ELR (cell line): ENCODE data around the gene HSD11B2.

Source experiments
- DNase-seq: peaks from one replicate; pipeline ENCODE4 v3.0.0-alpha.2; 2015; ENCODE audit warnings: low read depth

The HSD11B2 gene

DNA sequence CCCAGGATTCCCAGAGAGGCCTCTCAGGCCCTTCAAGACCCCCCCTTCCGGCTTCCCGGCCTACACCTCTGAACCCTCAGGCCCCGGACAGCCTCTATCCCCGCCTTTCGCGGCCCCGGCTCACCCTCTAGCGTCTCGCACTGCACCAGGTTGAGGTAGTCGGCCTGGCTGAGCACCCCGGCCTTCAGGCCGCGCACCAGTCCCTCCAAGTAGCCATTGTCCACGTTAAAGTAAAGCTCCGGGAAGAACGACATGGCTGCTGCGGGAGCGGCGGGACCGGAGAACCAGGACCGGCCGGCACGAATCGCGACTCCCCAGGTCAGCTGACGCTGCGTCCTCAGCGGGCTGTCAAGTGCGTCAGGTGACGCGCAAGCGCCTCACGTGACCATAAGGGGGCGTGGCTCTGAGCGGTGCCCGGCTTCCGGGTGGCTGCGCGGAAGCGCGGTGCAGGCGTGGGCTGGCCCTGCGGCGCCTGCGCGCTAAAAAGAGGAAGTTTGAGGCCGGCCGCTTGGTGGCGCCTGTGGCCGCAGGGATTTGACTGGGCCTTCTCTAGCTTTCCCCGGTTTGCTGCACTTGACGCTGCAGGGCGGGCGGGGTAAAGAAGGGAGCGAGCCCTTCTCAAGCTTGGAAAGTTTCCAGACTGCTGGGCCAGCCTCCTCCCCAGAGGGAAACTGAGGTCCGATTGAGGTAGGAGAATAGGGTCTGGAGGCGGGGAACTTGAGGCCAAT lies 50.1 kb downstream of the HSD11B2 start, which contains the start of gene ATP6V0D1:
TSS of gene ATP6V0D1 (minus strand) at position 325 of the 728 bp plus-strand sequence. CDS start at position 254, 71 bp downstream.
- DNase-seq, result peak; percentile 98

GRCh38 chr16:67481561-67482232 lies 50.8 kb downstream of the HSD11B2 start:
- peak; percentile 46 for DNase-seq

- DNase-seq, result no peak
Observed at GRCh38 chr16:67482233-67482924, 51.5 kb downstream of the HSD11B2 start.

DNA sequence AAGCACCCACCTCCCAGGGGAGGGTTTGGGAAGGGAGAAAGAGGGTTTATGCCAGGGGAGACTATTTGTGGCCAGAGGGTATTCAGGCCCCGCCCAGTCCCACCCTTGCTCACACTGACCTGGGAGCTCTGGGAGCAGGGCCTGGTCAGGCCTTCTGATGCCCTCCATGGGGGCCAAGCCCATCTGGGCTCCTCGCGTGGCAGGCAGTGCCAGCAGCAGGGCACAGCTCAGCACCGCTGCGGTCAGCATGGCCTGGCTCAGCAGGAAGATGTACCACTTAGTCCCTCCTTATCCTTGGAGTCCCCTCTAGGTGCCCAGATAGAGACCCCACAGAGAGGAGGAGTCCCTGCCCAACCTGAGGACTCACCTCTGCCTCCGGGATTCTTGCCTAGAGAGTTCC lies 52.2 kb downstream of the HSD11B2 start, which contains the start of gene AGRP:
TSS of gene AGRP (minus strand) at position 398 of the 400 bp plus-strand sequence. CDS start at position 249, 149 bp downstream.
- DNase-seq, result no peak

GRCh38 chr16:67483731-67484525 lies 53.0 kb downstream of the HSD11B2 start:
- no peak for DNase-seq

GRCh38 chr16:67486805-67487204 lies 55.9 kb downstream of the HSD11B2 start:
- DNase-seq, result peak; percentile 42
